Natural killer cell (primary cell): ENCODE results near the gene PMIS2. TPM values are rescaled to one million over a fixed set of nuclear protein-coding genes. Genes with fewer than 3 reads are reported as not detected.
A peak's percentile ranks its signal among the peaks of the same experiment; 100 is the strongest.

Source experiments
- ATAC-seq, 3 donors: fragments of 150-1000 bp in 2 of 3; fragments of 200-7000 bp in 1 of 3; cut with Tn5 transposase; 1 replicate in 1 of 3; 2 replicates in 2 of 3; pipeline ENCODE4 v1.10.0; 2021; ENCODE audit warnings: mild to moderate bottlenecking in 2 of 3, moderate library complexity in 2 of 3
- DNase-seq, 2 donors: peaks; one replicate each; pipeline versions ENCODE4 v3.0.0 to v3.0.0-alpha.2; 2013 to 2021; ENCODE audit warnings: mixed read lengths in 1 of 2
- H3K27ac ChIP-seq: one replicate; pipeline ENCODE4 v1.5.1; 2013; ENCODE audit warnings: mild to moderate bottlenecking, low read length
- H3K27me3 ChIP-seq: one replicate; pipeline ENCODE4 v1.6.1; 2013; ENCODE audit warnings: low read length; ENCODE audit not compliant: control insufficient read depth, insufficient read depth
- H3K36me3 ChIP-seq: one replicate; pipeline ENCODE4 v1.6.1; 2013; ENCODE audit warnings: low read length; ENCODE audit not compliant: control insufficient read depth, insufficient read depth
- H3K4me1 ChIP-seq: one replicate; pipeline ENCODE4 v1.6.1; 2013; ENCODE audit warnings: low read length; ENCODE audit not compliant: control insufficient read depth, insufficient read depth
- H3K4me3 ChIP-seq: one replicate; pipeline ENCODE4 v1.5.1; 2013; ENCODE audit warnings: low read length
- H3K9me3 ChIP-seq: one replicate; pipeline ENCODE4 v1.6.1; 2013; ENCODE audit warnings: low read length; ENCODE audit not compliant: control insufficient read depth, insufficient read depth
- H3K27ac Mint-ChIP-seq, 2 donors: one replicate each; pipeline ENCODE4 v1.8.0; 2022; ENCODE audit warnings: mild to moderate bottlenecking in 2 of 2, mixed read lengths in 2 of 2, moderate library complexity in 1 of 2
- H3K27me3 Mint-ChIP-seq, 2 donors: one replicate each; pipeline ENCODE4 v1.8.0; 2022; ENCODE audit warnings: low read depth in 2 of 2, mixed read lengths in 2 of 2
- H3K36me3 Mint-ChIP-seq: one replicate; pipeline ENCODE4 v1.8.0; 2022; ENCODE audit warnings: mixed read lengths
- H3K4me1 Mint-ChIP-seq, 2 donors: one replicate each; pipeline ENCODE4 v1.8.0; 2022; ENCODE audit warnings: mixed read lengths in 2 of 2
- H3K4me3 Mint-ChIP-seq: one replicate; pipeline ENCODE4 v1.8.0; 2022; ENCODE audit warnings: mild to moderate bottlenecking, moderate library complexity, mixed read lengths
- H3K9me3 Mint-ChIP-seq, 2 donors: one replicate each; pipeline ENCODE4 v1.8.0; 2022; ENCODE audit warnings: mixed read lengths in 2 of 2
- WGBS: methylation state at CpG from one replicate; pipeline ENCODE4 v1.1.7; 2013; ENCODE audit warnings: missing lambda C conversion rate; ENCODE audit not compliant: insufficient coverage; 5-methylcytosine and 5-hydroxymethylcytosine counted together
- intact Hi-C: fragments of 100-400 bp; cut with micrococcal nuclease; formaldehyde crosslinking; loops from one replicate; pipeline ENCODE4 v1.14.2; 2022
- total RNA-seq, 4 donors: library from RNA; stranded (reverse); fragments of 120-200 nt in 1 of 4; gene quantifications; one replicate each; pipeline versions ENCODE4 v1.2.3 to v1.2.4, GENCODE V29; 2013 to 2022
- TF ChIP-seq, protein P1 (sequence below): fragments of 200-600 bp; IDR thresholded peaks from one replicate; pipeline ENCODE4 v1.8.0; 2022; ENCODE audit warnings: antibody characterized with exemption

Gene PMIS2
- total RNA-seq, 3 donors from 2014 or later (not counting 1 experiment from before 2014, with no cell fraction given): not detected

DNA sequence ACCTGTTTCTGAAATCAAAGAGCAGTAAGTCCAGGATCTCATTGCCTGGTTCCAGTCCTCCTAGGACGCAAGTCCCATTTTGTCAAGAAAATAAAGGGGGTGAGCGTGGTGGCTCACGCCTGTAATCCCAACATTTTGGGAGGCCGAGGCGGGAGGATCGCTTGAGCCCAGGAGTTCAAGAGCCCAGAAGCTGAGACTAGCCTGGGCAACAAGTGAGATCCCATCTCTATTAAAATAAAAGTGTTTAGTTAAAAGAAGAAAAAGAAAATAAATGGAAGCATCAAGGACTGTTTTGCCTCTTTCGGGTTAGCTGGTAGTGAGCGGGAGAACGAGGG is 26.2 kb downstream of the PMIS2 start:
- peaks cover 9% of the 10 kb centered on the region for H3K36me3 ChIP-seq
- intact Hi-C loops: loop anchor here (1.0 kb wide), 2 partner anchors 16 to 32 kb away; no protein-coding TSS in a partner anchor
- H3K27ac ChIP-seq: peak overlapping the region; percentile 12
- TF ChIP-seq, protein P1, sequence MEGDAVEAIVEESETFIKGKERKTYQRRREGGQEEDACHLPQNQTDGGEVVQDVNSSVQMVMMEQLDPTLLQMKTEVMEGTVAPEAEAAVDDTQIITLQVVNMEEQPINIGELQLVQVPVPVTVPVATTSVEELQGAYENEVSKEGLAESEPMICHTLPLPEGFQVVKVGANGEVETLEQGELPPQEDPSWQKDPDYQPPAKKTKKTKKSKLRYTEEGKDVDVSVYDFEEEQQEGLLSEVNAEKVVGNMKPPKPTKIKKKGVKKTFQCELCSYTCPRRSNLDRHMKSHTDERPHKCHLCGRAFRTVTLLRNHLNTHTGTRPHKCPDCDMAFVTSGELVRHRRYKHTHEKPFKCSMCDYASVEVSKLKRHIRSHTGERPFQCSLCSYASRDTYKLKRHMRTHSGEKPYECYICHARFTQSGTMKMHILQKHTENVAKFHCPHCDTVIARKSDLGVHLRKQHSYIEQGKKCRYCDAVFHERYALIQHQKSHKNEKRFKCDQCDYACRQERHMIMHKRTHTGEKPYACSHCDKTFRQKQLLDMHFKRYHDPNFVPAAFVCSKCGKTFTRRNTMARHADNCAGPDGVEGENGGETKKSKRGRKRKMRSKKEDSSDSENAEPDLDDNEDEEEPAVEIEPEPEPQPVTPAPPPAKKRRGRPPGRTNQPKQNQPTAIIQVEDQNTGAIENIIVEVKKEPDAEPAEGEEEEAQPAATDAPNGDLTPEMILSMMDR: no peak
- WGBS: 31% methylated on average over 9 of the region's 9 CpGs
- DNase-seq (peak in 1 of 2 donors; percentile 23), ATAC-seq (no peak)
- peak overlapping the region; percentile 68 for H3K4me3 ChIP-seq
- Mint-ChIP-seq H3K36me3 (no peaks in the 10 kb centered on the region), H3K4me1 (peaks cover 10 to 14% of the 10 kb centered on the region in 2 donors), H3K27ac (peak overlapping the region; percentile 84 to 93), H3K4me3 (peak overlapping the region; percentile 93), H3K27me3 (no peaks in the 10 kb centered on the region), H3K9me3 (no peaks in the 10 kb centered on the region)
- peaks cover 32% of the 10 kb centered on the region for H3K4me1 ChIP-seq
- H3K27me3 ChIP-seq: no peaks in the 10 kb centered on the region
- no peaks in the 10 kb centered on the region for H3K9me3 ChIP-seq

DNA sequence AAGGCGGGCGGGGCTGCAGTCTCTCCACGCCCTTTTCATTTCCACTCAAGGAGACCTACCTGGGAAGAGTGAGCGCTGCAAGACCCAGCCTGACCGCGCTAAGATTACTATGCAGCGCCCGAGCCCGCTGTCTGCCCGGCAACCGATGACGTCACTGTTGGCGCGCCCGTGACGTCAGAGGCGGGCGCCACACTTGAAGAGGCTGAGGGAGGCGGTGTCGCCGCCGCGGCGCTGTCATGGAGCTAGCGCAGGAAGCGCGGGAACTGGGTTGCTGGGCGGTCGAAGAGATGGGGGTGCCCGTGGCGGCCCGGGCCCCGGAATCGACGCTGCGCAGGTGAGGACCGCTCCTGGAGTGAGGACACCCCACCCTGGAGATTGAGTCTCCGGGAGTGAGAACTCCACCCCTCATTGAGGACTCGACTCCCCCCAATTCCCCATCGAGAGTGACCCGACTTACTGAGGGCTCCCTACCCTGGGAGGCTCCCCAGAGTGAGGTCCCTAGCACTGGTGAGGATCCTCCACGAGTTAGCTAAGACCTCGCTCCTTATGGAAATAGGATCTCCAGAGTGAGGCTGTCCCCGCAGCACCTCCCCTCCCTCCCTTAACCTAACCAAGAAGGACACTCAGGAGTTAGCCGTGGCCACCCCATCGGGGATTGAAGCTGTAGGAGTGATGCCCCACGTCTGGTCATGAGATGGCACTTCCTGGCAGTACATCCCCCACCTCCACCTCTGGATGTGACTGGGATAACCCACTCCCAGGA is 26.8 kb downstream of the PMIS2 start, which contains the start of gene HAUS5:
HAUS5 (plus strand) TSS at position 177 of the 763 bp plus-strand sequence; CDS start at position 237, 60 bp downstream.
- H3K36me3 ChIP-seq: peaks cover 9% of the 10 kb centered on the region
- under 1% methylated on average over 47 of the region's 47 CpGs for WGBS
- intact Hi-C loops: loop anchor here (1.0 kb wide), 2 partner anchors 16 to 32 kb away; no protein-coding TSS in a partner anchor

DNA sequence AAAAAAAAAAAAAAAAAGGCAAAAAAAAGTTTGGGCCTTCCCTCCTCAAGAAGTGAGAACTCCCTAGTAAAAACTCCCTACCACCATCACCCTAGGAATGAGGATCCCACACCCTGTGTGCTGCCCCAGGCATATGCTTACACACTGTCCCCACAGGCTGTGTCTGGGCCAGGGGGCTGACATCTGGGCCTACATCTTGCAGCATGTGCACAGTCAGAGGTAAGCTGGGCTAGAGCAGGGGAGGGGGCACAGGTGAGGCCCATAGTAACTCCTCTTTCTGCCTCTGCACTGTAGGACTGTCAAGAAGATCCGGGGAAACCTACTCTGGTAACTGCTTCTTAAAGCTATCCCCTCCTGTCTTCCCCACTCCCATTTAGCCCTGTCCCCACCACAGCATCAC is 27.6 kb downstream of the PMIS2 start:
- Histone ChIP-seq H3K27ac (no peak overlapping the region), H3K4me3 (no peak overlapping the region)
- DNase-seq: no peak

More for the DNA sequence above, 26.8 kb downstream of the PMIS2 start, which contains the start of gene HAUS5:
- no peaks in the 10 kb centered on the region for H3K36me3 Mint-ChIP-seq
- no peaks in the 10 kb centered on the region for H3K9me3 Mint-ChIP-seq
- Histone ChIP-seq H3K27ac (peak within 1 kb of the TSS; percentile 69), H3K27me3 (no peaks in the 10 kb centered on the region), H3K9me3 (no peaks in the 10 kb centered on the region), H3K4me1 (peaks cover 32% of the 10 kb centered on the region), H3K4me3 (peak within 1 kb of the TSS; percentile 68)
- peaks cover 10 to 14% of the 10 kb centered on the region in 2 donors for H3K4me1 Mint-ChIP-seq
- peak within 1 kb of the TSS; percentile 84 to 93 for H3K27ac Mint-ChIP-seq
- ATAC-seq (peak; percentile 94 to 97 (median 96)), DNase-seq (peak; percentile 97 to 98)
- H3K4me3 Mint-ChIP-seq: peak within 1 kb of the TSS; percentile 93
- TF ChIP-seq, protein P1: no peak
- no peaks in the 10 kb centered on the region for H3K27me3 Mint-ChIP-seq

More for the DNA sequence above, 27.6 kb downstream of the PMIS2 start:
- H3K4me1 Mint-ChIP-seq: peaks cover 10 to 14% of the 10 kb centered on the region in 2 donors
- peak overlapping the region; percentile 9 to 93 for H3K27ac Mint-ChIP-seq
- H3K36me3 Mint-ChIP-seq: no peaks in the 10 kb centered on the region
- H3K9me3 ChIP-seq: no peaks in the 10 kb centered on the region
- no peaks in the 10 kb centered on the region for H3K27me3 ChIP-seq
- peak overlapping the region; percentile 42 for H3K4me3 Mint-ChIP-seq
- intact Hi-C loops: no loop called here
- H3K4me1 ChIP-seq: peaks cover 32% of the 10 kb centered on the region
- WGBS: 100% methylated on average over 1 of the region's 1 CpG
- H3K27me3 Mint-ChIP-seq: no peaks in the 10 kb centered on the region
- TF ChIP-seq, protein P1: no peak
- ATAC-seq: no peak
- H3K9me3 Mint-ChIP-seq: no peaks in the 10 kb centered on the region
- peaks cover 11% of the 10 kb centered on the region for H3K36me3 ChIP-seq
